BE2C (cell line): ENCODE results near the gene DHX34.
"Not testable (repeated sequence)": the region's sequence is repeated elsewhere in the genome, so short reads cannot be mapped to it uniquely, and the experiment has no call there.

Source experiments
- DNase-seq: peaks from one replicate; pipeline ENCODE4 v3.0.0-alpha.2; 2020
- H3K27me3 ChIP-seq: fragments of 250-450 bp; sonication (Bioruptor Pico); 2 replicates; pipeline ENCODE4 v1.5.1; 2020; ENCODE audit warnings: mild to moderate bottlenecking
- H3K36me3 ChIP-seq: fragments of 250-450 bp; sonication (Bioruptor Pico); 2 replicates; pipeline ENCODE4 v1.5.1; 2020; ENCODE audit warnings: mild to moderate bottlenecking
- H3K4me1 ChIP-seq: fragments of 250-450 bp; sonication (Bioruptor Pico); 2 replicates; pipeline ENCODE4 v1.5.1; 2020
- H3K4me3 ChIP-seq: 2 replicates; pipeline ENCODE4 v1.5.1; 2011; ENCODE audit warnings: low read depth, low read length
- H3K9me3 ChIP-seq: fragments of 250-450 bp; sonication (Bioruptor Pico); 2 replicates; pipeline ENCODE4 v1.5.1; 2020
- CTCF ChIP-seq: IDR thresholded peaks from 2 replicates; pipeline ENCODE4 v1.5.1; 2012; ENCODE audit warnings: mild to moderate bottlenecking, low read depth, low read length

DHX34 gene

GRCh38 chr19:47405854-47406417, 56.8 kb downstream of the DHX34 start:
- Histone ChIP-seq H3K27me3 (0 out of 2 replicates have a peak, but pooled peaks cover under 1% of the 10 kb centered on the region), H3K4me3 (no peak overlapping the region), H3K9me3 (no peaks in the 10 kb centered on the region), H3K4me1 (no peaks in the 10 kb centered on the region), H3K36me3 (no peaks in the 10 kb centered on the region)
- no peak for TF ChIP-seq CTCF
- DNase-seq: no peak

- no peak for TF ChIP-seq CTCF
- 0 out of 2 replicates have a peak, but pooled peaks cover 2% of the 10 kb centered on the region for H3K27me3 ChIP-seq
- no peaks in the 10 kb centered on the region for H3K36me3 ChIP-seq
- no peak for DNase-seq
- no peaks in the 10 kb centered on the region for H3K9me3 ChIP-seq
- H3K4me1 ChIP-seq: no peaks in the 10 kb centered on the region
- H3K4me3 ChIP-seq: no peak overlapping the region
Measured at GRCh38 chr19:47406711-47407416, 57.7 kb downstream of the DHX34 start.

DNA sequence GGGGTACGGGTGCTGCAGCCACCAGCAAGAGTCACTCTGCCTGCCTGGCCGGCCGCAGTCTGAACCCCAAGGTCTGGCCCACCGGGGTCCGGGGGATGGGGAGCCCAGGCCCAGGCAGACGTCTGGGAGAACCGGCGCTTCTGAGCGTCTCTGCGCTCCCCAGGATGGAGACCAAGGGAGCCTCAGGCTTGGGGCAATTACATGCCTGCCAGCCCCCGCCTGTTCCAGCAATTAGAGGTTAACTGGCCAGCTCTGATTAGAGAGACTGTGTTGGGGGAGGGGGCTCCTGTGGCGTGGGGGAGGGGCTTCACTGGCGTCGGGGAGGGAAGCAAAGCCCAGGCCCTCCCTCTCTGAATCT, 58.3 kb downstream of the DHX34 start:
- H3K4me1 ChIP-seq: no peaks in the 10 kb centered on the region
- TF ChIP-seq CTCF: no peak
- H3K36me3 ChIP-seq: no peaks in the 10 kb centered on the region
- 0 out of 2 replicates have a peak, but pooled peaks cover 2% of the 10 kb centered on the region for H3K27me3 ChIP-seq
- no peaks in the 10 kb centered on the region for H3K9me3 ChIP-seq
- H3K4me3 ChIP-seq: no peak overlapping the region
- no peak for DNase-seq

- H3K4me1 ChIP-seq: no peaks in the 10 kb centered on the region
- H3K36me3 ChIP-seq: no peaks in the 10 kb centered on the region
- 0 out of 2 replicates have a peak, but pooled peaks cover 2% of the 10 kb centered on the region for H3K27me3 ChIP-seq
- TF ChIP-seq CTCF: no peak
- no peaks in the 10 kb centered on the region for H3K9me3 ChIP-seq
- no peak for DNase-seq
- H3K4me3 ChIP-seq: no peak overlapping the region
Measured at GRCh38 chr19:47408156-47408938, 59.2 kb downstream of the DHX34 start.

DNA sequence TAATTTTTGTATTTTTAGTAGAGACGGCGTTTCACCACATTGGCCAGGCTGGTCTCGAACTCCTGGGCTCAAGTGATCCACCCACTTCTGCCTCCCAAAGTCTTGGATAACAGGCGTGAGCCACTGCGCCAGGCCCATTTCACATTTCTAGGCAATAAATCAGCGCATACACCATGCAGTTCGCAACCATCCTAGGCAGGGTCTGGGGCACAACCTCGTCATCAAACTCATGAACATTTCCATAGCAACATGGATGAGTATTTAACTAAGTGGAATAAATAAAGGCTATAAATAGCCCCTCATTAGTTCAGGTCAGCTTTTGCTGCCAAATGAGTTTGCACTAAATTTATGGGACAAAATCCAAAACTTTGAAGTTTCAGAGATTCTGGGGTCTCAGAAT, 62.0 kb downstream of the DHX34 start:
- DNase-seq: no peak
- TF ChIP-seq CTCF: no peak

GRCh38 chr19:47411696-47412095, 62.6 kb downstream of the DHX34 start:
- not testable (repeated sequence) for H3K36me3 ChIP-seq, H3K27me3 ChIP-seq, H3K9me3 ChIP-seq, H3K4me3 ChIP-seq, DNase-seq, H3K4me1 ChIP-seq

More for the DNA sequence above, 62.0 kb downstream of the DHX34 start:
- Histone ChIP-seq H3K9me3 (no peaks in the 10 kb centered on the region), H3K27me3 (0 out of 2 replicates have a peak, but pooled peaks cover 2% of the 10 kb centered on the region), H3K4me1 (no peaks in the 10 kb centered on the region), H3K4me3 (no peak overlapping the region), H3K36me3 (peaks cover 7% of the 10 kb centered on the region; the same call in 1 of the 2 replicates)
